ENCODE data around the gene RFTN1. TPM values are rescaled to one million over a fixed set of nuclear protein-coding genes. Genes with fewer than 3 reads are reported as not detected.

Gene RFTN1
- total and polyA plus RNA-seq, 9 of the 15 experiments (the other 6 are each of a cell fraction or from before 2014, with no cell fraction given) = 0.08 to 0.51 (median 0.11) TPM; not detected in 6

GRCh38 chr3:16546186-16547010 is 32.9 kb upstream of the RFTN1 start (continued):
- TF ChIP-seq, protein P1, sequence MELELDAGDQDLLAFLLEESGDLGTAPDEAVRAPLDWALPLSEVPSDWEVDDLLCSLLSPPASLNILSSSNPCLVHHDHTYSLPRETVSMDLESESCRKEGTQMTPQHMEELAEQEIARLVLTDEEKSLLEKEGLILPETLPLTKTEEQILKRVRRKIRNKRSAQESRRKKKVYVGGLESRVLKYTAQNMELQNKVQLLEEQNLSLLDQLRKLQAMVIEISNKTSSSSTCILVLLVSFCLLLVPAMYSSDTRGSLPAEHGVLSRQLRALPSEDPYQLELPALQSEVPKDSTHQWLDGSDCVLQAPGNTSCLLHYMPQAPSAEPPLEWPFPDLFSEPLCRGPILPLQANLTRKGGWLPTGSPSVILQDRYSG (tag; conservative IDR thresholded peaks at IDR 0.05; ENCODE audit: low read depth) = no peak
- TF ChIP-seq SIX5 (IDR thresholded peaks at IDR 0.05; ENCODE audit: borderline replicate concordance in 1 of 2, insufficient read depth in 1 of 2, low read depth in 1 of 2, low read length in 2 of 2) = no peak
- TF ChIP-seq RBFOX2 (IDR thresholded peaks at IDR 0.05; ENCODE audit: low read depth, low read length) = peak; percentile 76
- TF ChIP-seq CEBPB (tag; IDR thresholded peaks at IDR 0.05) = peak; percentile 53; the same call in 1 of the 2 replicates
- TF ChIP-seq PML (IDR thresholded peaks at IDR 0.05; ENCODE audit: low read length) = peak; percentile 51
- peak; percentile 68 for TF ChIP-seq MYC (IDR thresholded peaks at IDR 0.05; ENCODE audit: low read depth, low read length)
- TF ChIP-seq MYC (CRISPR knock-in tag; IDR thresholded peaks at IDR 0.05; ENCODE audit: borderline replicate concordance, low read depth) = no peak
- peak in 1 of 2 experiments; percentile 35; a peak in 1 of 4 replicates for TF ChIP-seq MAZ (CRISPR knock-in tag; conservative IDR thresholded peaks at IDR 0.05 in 1 of 2, IDR thresholded peaks at IDR 0.05 in 1 of 2)
- TF ChIP-seq L3MBTL2 (IDR thresholded peaks at IDR 0.05) = peak; percentile 36; the same call in 1 of the 2 replicates
- TF ChIP-seq KAT8 (IDR thresholded peaks at IDR 0.05; ENCODE audit: low read depth) = no peak
- peak; percentile 53 for TF ChIP-seq HMGN3 (IDR thresholded peaks at IDR 0.05; ENCODE audit: borderline replicate concordance, extremely low read depth, insufficient read length, low read depth, low read length)
- TF ChIP-seq JUN (IDR thresholded peaks at IDR 0.05; ENCODE audit: borderline replicate concordance, low read depth, low read length) = no peak
- TF ChIP-seq JUN (CRISPR knock-in tag; IDR thresholded peaks at IDR 0.05; ENCODE audit: borderline replicate concordance) = no peak
- TF ChIP-seq ZBTB33 (CRISPR knock-in tag; IDR thresholded peaks at IDR 0.05) = no peak
- no peak for TF ChIP-seq TRIM25 (IDR thresholded peaks at IDR 0.05; ENCODE audit: borderline replicate concordance)
- TF ChIP-seq EGR1 (conservative IDR thresholded peaks at IDR 0.05) = peak; percentile 35; the same call in 1 of the 2 replicates
- peak in 1 of 2 experiments; percentile 87; a peak in 2 of 4 replicates for TF ChIP-seq TBL1XR1 (IDR thresholded peaks at IDR 0.05; ENCODE audit: low read length in 2 of 2)
- TF ChIP-seq CAMTA2 (CRISPR knock-in tag; conservative IDR thresholded peaks at IDR 0.05) = no peak
- peak; percentile 61; the same call in 1 of the 2 replicates for TF ChIP-seq POLR2AphosphoS5 (IDR thresholded peaks at IDR 0.05; ENCODE audit: control insufficient read depth, insufficient read depth, low read depth, low read length)
- TF ChIP-seq NR4A1 (CRISPR knock-in tag; IDR thresholded peaks at IDR 0.05) = no peak
- TF ChIP-seq NR4A1 (tag; IDR thresholded peaks at IDR 0.05) = peak; percentile 70; the same call in 1 of the 2 replicates
- TF ChIP-seq SOX6 (IDR thresholded peaks at IDR 0.05) = peak; percentile 82
